ENCODE data around the gene SNCA.

DNA sequence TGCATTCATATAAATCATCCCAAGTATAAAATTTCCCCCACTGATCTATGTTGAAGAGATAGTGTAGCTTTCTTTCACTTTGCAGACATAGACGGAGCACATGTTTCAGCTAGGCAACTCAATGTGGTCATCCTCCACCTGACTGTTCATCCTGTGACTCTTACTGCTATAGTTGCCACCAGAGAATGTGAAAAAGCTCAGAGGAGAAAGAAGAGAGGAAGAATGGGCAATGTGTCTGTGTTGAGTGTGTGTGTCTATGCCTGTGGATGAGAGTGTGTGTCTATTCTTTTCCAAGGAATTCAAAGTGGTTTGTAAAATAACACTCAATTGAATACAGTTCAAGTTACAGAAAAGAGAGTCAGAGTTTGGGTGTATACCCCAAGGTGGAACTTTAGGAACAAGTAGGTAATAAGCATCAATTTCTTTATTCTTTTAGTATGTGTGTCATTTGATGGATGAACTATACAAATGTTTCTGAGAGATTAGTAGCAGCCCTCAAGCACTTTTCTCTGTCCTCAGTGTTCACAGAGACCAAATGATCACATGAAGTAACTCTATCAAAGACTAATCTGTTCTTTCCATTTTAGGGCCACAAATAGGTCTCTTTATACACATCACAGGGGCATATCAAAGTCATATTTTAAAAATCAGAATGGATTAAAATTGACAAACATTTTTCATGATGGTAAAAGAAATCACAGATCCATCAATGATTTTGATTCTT lies 2.3 kb downstream of the SNCA start:
- no peak for TF ChIP-seq CTCF (IDR thresholded peaks at IDR 0.05; ENCODE audit: low read depth, low read length, poor library complexity, severe bottlenecking)
- TF ChIP-seq EZH2phosphoT487 (IDR thresholded peaks at IDR 0.05; ENCODE audit: borderline replicate concordance, low read length), result no peak
